Measurements from ENCODE around the gene EID2. TPM values are rescaled to one million over a fixed set of nuclear protein-coding genes. Genes with fewer than 3 reads are reported as not detected.

EID2 gene
- total and polyA plus RNA-seq, 2 of the 4 experiments (the other 2 are of a cell fraction) = 5.7 to 9.8 TPM

GRCh38 chr19:39555883-39556282, 15.9 kb upstream of the EID2 start:
- Histone ChIP-seq H3K4ac (ENCODE audit: low read depth, low read length) (no peak overlapping the region), H3K14ac (replicated peaks; ENCODE audit: low read depth, low read length) (no peak overlapping the region), H4K8ac (ENCODE audit: low read depth in 2 of 2, low read length in 2 of 2) (no peak overlapping the region), H3K18ac (ENCODE audit: low read depth, low read length) (no peak overlapping the region), H3K9me1 (ENCODE audit: insufficient read depth, low read length) (no peaks in the 10 kb centered on the region), H4K5ac (ENCODE audit: low read depth, low read length) (no peak overlapping the region), H2AK5ac (ENCODE audit: low read depth, low read length) (no peak overlapping the region), H3K27ac (ENCODE audit: insufficient read depth, low read length) (no peak overlapping the region), H3K27me3 (ENCODE audit: control insufficient read depth, insufficient read depth, low read length) (peaks cover 14% of the 10 kb centered on the region), H3K79me1 (ENCODE audit: low read depth in 1 of 2, low read length in 2 of 2) (no peaks in the 10 kb centered on the region), H4K91ac (ENCODE audit: insufficient read depth, low read depth, low read length) (no peak overlapping the region), H2AK9ac (replicated peaks; ENCODE audit: low read depth, low read length, poor library complexity) (no peak overlapping the region), H3K56ac (ENCODE audit: extremely low read depth, insufficient read depth, low read length) (no peak overlapping the region), H2BK15ac (ENCODE audit: low read depth, low read length) (no peak overlapping the region), H3K4me2 (ENCODE audit: low read depth, low read length) (no peak overlapping the region), H3K9ac (ENCODE audit: low read depth, low read length) (no peak overlapping the region), H2BK20ac (ENCODE audit: low read depth, low read length) (no peak overlapping the region), H3K23ac (ENCODE audit: low read depth, low read length) (no peak overlapping the region), H2BK5ac (ENCODE audit: low read depth, low read length, poor library complexity, severe bottlenecking) (no peak overlapping the region), H3K36me3 (ENCODE audit: control insufficient read depth, insufficient read depth, low read length) (no peaks in the 10 kb centered on the region), H2AFZ (replicated peaks; ENCODE audit: low read length, poor library complexity) (no peak overlapping the region), H3K4me3 (ENCODE audit: insufficient read depth, low read depth, low read length) (no peak overlapping the region), H4K20me1 (ENCODE audit: insufficient read depth, low read length) (no peaks in the 10 kb centered on the region), H2BK120ac (ENCODE audit: low read depth, low read length) (no peak overlapping the region), H3K9me3 (ENCODE audit: control insufficient read depth, insufficient read depth, low read length) (no peaks in the 10 kb centered on the region), H3K4me1 (ENCODE audit: control insufficient read depth, insufficient read depth, low read length) (no peaks in the 10 kb centered on the region)
- ChIA-PET CTCF (no interaction called here), POLR2A (ENCODE audit: unreplicated experiment) (no interaction called here)
- DNase-seq (no peak), ATAC-seq (ENCODE audit: low read depth) (no peak)
- in situ Hi-C loops (cut with MboI; ENCODE audit: low sequenced_read_pairs) (loop anchor here (10.0 kb wide), 1 partner anchor 119 kb away; no protein-coding TSS in a partner anchor), intact Hi-C loops (cut with micrococcal nuclease) (no loop called here), dilution Hi-C loops (cut with HindIII; ENCODE audit: low sequenced_read_pairs, unreplicated experiment) (no loop called here)
- no peak for TF ChIP-seq POLR2A (IDR thresholded peaks at IDR 0.05; ENCODE audit: low read depth, low read length)
- TF ChIP-seq RCOR1 (IDR thresholded peaks at IDR 0.05; ENCODE audit: insufficient replicate concordance, low read length) = no peak
- TF ChIP-seq, protein P1, sequence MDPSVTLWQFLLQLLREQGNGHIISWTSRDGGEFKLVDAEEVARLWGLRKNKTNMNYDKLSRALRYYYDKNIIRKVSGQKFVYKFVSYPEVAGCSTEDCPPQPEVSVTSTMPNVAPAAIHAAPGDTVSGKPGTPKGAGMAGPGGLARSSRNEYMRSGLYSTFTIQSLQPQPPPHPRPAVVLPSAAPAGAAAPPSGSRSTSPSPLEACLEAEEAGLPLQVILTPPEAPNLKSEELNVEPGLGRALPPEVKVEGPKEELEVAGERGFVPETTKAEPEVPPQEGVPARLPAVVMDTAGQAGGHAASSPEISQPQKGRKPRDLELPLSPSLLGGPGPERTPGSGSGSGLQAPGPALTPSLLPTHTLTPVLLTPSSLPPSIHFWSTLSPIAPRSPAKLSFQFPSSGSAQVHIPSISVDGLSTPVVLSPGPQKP (IDR thresholded peaks at IDR 0.05; ENCODE audit: borderline replicate concordance, low read depth, low read length) = no peak
- TF ChIP-seq FOS (IDR thresholded peaks at IDR 0.05; ENCODE audit: low read depth, low read length) = no peak
- TF ChIP-seq CHD1 (IDR thresholded peaks at IDR 0.05; ENCODE audit: low read depth, low read length) = no peak
- no peak for TF ChIP-seq RFX5 (IDR thresholded peaks at IDR 0.05; ENCODE audit: low read depth, low read length)
- TF ChIP-seq, protein P2, sequence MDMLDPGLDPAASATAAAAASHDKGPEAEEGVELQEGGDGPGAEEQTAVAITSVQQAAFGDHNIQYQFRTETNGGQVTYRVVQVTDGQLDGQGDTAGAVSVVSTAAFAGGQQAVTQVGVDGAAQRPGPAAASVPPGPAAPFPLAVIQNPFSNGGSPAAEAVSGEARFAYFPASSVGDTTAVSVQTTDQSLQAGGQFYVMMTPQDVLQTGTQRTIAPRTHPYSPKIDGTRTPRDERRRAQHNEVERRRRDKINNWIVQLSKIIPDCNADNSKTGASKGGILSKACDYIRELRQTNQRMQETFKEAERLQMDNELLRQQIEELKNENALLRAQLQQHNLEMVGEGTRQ (IDR thresholded peaks at IDR 0.05; ENCODE audit: low read depth, low read length) = no peak
- no peak for TF ChIP-seq CTCF (conservative IDR thresholded peaks at IDR 0.05; ENCODE audit: low read depth, low read length)
- no peak for TF ChIP-seq RAD21 (IDR thresholded peaks at IDR 0.05; ENCODE audit: low read length)
- no peak for TF ChIP-seq SMC3 (IDR thresholded peaks at IDR 0.05; ENCODE audit: low read depth, low read length)
- no peak for TF ChIP-seq NFE2L2 (IDR thresholded peaks at IDR 0.05; ENCODE audit: low read depth, low read length)
- TF ChIP-seq MXI1 (IDR thresholded peaks at IDR 0.05; ENCODE audit: borderline replicate concordance, low read depth, low read length) = no peak
- no peak for TF ChIP-seq BHLHE40 (IDR thresholded peaks at IDR 0.05; ENCODE audit: low read depth, low read length)
- BruUV-seq (replicated peaks) = no TSS peak
- WGBS, 2 experiments (ENCODE audit: extremely low coverage in 2 of 2, insufficient read length in 1 of 2) = no CpG with 5 or more reads among the region's 1 CpG

Measured in IMR-90 (cell line).